ENCODE results near the gene GLG1. TPM values are rescaled to one million over a fixed set of nuclear protein-coding genes. Genes with fewer than 3 reads are reported as not detected.
"Not testable (repeated sequence)": the region's sequence is repeated elsewhere in the genome, so short reads cannot be mapped to it uniquely, and the experiment has no call there.

The GLG1 gene
- total RNA-seq (84.4 TPM), polyA plus RNA-seq (ENCODE audit: insufficient read depth in 1 of 8, insufficient read length in 8 of 8, low replicate concordance in 1 of 8) (100 to 1,000 TPM in 6 of 8 donors, 10 to 100 TPM in 2; 90.5 to 144 (median 123) TPM)
- long read RNA-seq, donor 1, full-length matches to known transcripts = 7 of 7 reads
- long read RNA-seq, donor 1, partial matches to known transcripts = 0 of 7 reads
- long read RNA-seq, donor 1, other reads (novel, unspliced or antisense) = 0 of 7 reads
- long read RNA-seq, donor 2, full-length matches to known transcripts = 2 of 2 reads
- long read RNA-seq, donor 2, partial matches to known transcripts = 0 of 2 reads
- long read RNA-seq, donor 2, other reads (novel, unspliced or antisense) = 0 of 2 reads
- long read RNA-seq, donor 3, full-length matches to known transcripts = 29 of 29 reads
- long read RNA-seq, donor 3, partial matches to known transcripts = 0 of 29 reads
- long read RNA-seq, donor 3, other reads (novel, unspliced or antisense) = 0 of 29 reads
- long read RNA-seq, donor 4, full-length matches to known transcripts = 10 of 10 reads
- long read RNA-seq, donor 4, partial matches to known transcripts = 0 of 10 reads
- long read RNA-seq, donor 4, other reads (novel, unspliced or antisense) = 0 of 10 reads
- long read RNA-seq, donor 5, full-length matches to known transcripts = 28 of 46 reads
- long read RNA-seq, donor 5, partial matches to known transcripts = 18 of 46 reads
- long read RNA-seq, donor 5, other reads (novel, unspliced or antisense) = 0 of 46 reads
- long read RNA-seq, donor 6, full-length matches to known transcripts = 21 of 27 reads
- long read RNA-seq, donor 6, partial matches to known transcripts = 6 of 27 reads
- long read RNA-seq, donor 6, other reads (novel, unspliced or antisense) = 0 of 27 reads
- long read RNA-seq, donor 7, full-length matches to known transcripts = 17 of 22 reads
- long read RNA-seq, donor 7, partial matches to known transcripts = 5 of 22 reads
- long read RNA-seq, donor 7, other reads (novel, unspliced or antisense) = 0 of 22 reads
- long read RNA-seq, donor 8, full-length matches to known transcripts = 13 of 13 reads
- long read RNA-seq, donor 8, partial matches to known transcripts = 0 of 13 reads
- long read RNA-seq, donor 8, other reads (novel, unspliced or antisense) = 0 of 13 reads
- long read RNA-seq, donor 9, full-length matches to known transcripts = 17 of 17 reads
- long read RNA-seq, donor 9, partial matches to known transcripts = 0 of 17 reads
- long read RNA-seq, donor 9, other reads (novel, unspliced or antisense) = 0 of 17 reads
- long read RNA-seq, donor 10, full-length matches to known transcripts = 17 of 17 reads
- long read RNA-seq, donor 10, partial matches to known transcripts = 0 of 17 reads
- long read RNA-seq, donor 10, other reads (novel, unspliced or antisense) = 0 of 17 reads
- long read RNA-seq, donor 11, full-length matches to known transcripts = 23 of 23 reads
- long read RNA-seq, donor 11, partial matches to known transcripts = 0 of 23 reads
- long read RNA-seq, donor 11, other reads (novel, unspliced or antisense) = 0 of 23 reads

DNA sequence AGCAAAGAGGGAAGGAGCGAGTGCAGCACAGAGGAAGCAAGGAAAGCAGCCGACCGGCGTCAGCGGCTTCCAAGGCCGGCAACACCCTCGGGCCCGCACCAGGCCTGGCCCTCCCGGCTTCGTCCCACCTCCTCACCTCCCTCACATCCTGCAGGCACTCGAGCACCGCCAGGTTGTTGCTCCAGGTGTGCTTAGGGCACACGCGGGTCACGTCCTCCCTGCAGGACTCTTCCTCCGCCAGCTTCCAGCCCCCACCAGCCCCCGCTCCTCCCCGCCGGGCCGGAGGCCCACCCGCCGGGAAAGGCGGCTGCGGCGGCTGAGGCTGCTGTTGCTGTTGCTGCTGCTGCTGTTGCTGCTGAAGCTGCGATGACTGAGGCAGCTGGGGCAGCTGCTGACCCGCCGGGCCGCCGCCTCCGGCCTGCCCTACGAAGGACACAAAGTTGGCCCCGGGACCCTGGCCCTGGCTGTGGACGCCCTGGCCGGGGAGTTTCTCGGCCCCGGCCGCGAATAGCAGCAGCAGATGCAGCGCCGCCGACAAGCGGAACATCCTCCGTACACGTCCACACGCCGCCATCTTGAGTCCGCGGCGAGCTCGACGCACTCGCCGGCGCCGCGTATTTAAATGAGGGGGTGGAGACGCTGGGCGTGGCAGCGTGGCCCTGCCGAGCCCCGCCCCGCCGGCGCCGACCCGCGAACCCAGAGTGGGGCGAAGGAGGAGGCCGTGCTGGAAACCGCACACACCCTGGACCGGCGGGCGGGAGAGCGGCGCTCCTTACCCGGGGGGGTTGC lies at the start of gene GLG1:
Gene GLG1, minus strand, starts transcription at position 594 of the 789 bp plus-strand sequence. Its CDS starts 20 bp downstream, at position 574.
- Histone ChIP-seq H3K27ac (ENCODE audit: low read length) (peak within 1 kb of the TSS; percentile 99), H3K4me3 (ENCODE audit: low read length) (peak within 1 kb of the TSS; percentile 99), H3K36me3 (ENCODE audit: control insufficient read depth, insufficient read depth, low read length) (no peaks in the 10 kb centered on the region), H3K4me1 (ENCODE audit: control insufficient read depth, insufficient read depth, low read length) (peaks cover 16% of the 10 kb centered on the region), H3K9me3 (replicated peaks; ENCODE audit: control insufficient read depth, low read depth, low read length) (no peaks in the 10 kb centered on the region), H3K27me3 (ENCODE audit: control insufficient read depth, insufficient read depth, low read length) (no peaks in the 10 kb centered on the region)
- peak; percentile 97 for DNase-seq
- 0% methylated on average over 75 of the region's 77 CpGs for WGBS (ENCODE audit: insufficient coverage)

DNA sequence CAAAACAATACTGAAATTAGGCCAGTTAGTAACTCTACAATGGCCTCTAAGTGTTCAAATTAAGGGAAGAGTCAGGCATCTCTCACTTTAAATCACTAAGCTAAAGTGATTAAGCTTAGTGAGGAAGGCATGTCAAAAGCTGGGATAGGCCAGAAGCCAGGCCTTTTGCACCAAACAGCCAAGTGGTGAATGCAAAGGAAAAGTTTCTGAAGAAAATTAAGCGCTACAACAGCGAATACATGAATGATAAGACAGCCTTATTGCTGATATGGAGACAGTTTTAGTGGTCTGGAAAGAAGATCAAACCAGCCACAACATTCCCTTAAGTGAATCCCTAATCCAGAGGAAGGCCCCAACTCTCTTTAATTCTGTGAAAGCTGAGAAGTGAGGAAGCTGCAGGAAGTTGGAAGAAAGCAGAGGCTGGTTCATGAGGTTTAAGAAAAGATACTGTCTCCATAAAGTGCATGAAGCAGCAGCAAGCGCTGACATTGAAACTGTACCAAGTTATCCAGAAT lies 47.7 kb upstream of the GLG1 start:
- no peaks in the 10 kb centered on the region for H3K27me3 ChIP-seq (ENCODE audit: control insufficient read depth, insufficient read depth, low read length)
- H3K9me3 ChIP-seq (replicated peaks; ENCODE audit: control insufficient read depth, low read depth, low read length) = no peaks in the 10 kb centered on the region
- no CpG with 5 or more reads among the region's 3 CpGs for WGBS (ENCODE audit: insufficient coverage)
- DNase-seq = no peak
- H3K27ac ChIP-seq (ENCODE audit: low read length) = no peak overlapping the region
- H3K4me3 ChIP-seq (ENCODE audit: low read length) = no peak overlapping the region
- H3K4me1 ChIP-seq (ENCODE audit: control insufficient read depth, insufficient read depth, low read length) = no peaks in the 10 kb centered on the region
- peaks cover 45% of the 10 kb centered on the region for H3K36me3 ChIP-seq (ENCODE audit: control insufficient read depth, insufficient read depth, low read length)

DNA sequence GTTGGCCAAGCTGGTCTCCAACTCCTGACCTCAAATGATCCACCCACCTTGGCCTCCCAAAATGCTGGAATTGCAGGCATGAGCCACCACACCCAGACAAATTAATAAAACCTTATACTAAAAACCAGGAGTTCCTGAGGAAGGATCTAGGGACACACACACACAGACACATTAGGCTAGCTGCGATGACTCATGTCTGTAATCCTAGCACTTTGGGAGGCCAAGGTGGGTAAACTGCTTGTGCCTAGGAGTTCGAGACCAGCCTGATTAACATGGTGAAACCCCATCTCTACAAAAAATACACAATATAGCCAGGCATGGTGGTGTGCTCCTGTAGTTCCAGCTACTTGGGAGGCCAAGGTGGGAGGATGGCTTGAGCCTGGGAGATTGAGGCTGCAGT lies 46.0 kb upstream of the GLG1 start:
- no CpG with 5 or more reads among the region's 2 CpGs for WGBS (ENCODE audit: insufficient coverage)
- not testable (repeated sequence) for H3K9me3 ChIP-seq (replicated peaks; ENCODE audit: control insufficient read depth, low read depth, low read length); H3K4me1 ChIP-seq (ENCODE audit: control insufficient read depth, insufficient read depth, low read length); H3K27ac ChIP-seq (ENCODE audit: low read length); H3K4me3 ChIP-seq (ENCODE audit: low read length); DNase-seq; H3K27me3 ChIP-seq (ENCODE audit: control insufficient read depth, insufficient read depth, low read length)
- peaks cover 39% of the 10 kb centered on the region for H3K36me3 ChIP-seq (ENCODE audit: control insufficient read depth, insufficient read depth, low read length)

DNA sequence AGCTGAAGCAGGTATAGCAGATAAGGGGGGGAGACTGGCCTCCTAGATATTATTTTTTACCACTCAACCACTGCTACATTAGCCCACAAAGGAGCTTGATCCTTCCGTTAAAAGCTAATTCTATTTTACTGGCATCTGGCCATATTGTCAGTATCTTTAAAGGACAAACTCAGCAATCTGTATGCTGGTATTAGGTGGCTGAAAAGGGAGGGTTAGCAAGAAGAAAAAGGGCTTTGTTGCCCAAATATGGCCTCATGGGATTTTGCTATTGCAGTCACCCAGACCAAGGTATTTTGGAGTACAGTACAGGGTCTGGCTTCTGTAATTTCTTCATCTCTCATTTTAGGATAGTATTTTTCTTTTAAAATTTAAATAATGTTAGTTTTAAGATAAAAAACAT lies 45.3 kb upstream of the GLG1 start:
- no peak overlapping the region for H3K4me3 ChIP-seq (ENCODE audit: low read length)
- H3K27me3 ChIP-seq (ENCODE audit: control insufficient read depth, insufficient read depth, low read length) = no peaks in the 10 kb centered on the region
- H3K36me3 ChIP-seq (ENCODE audit: control insufficient read depth, insufficient read depth, low read length) = peaks cover 41% of the 10 kb centered on the region
- H3K4me1 ChIP-seq (ENCODE audit: control insufficient read depth, insufficient read depth, low read length) = no peaks in the 10 kb centered on the region
- WGBS (ENCODE audit: insufficient coverage) = no CpG with 5 or more reads among the region's 1 CpG
- no peaks in the 10 kb centered on the region for H3K9me3 ChIP-seq (replicated peaks; ENCODE audit: control insufficient read depth, low read depth, low read length)
- no peak for DNase-seq
- no peak overlapping the region for H3K27ac ChIP-seq (ENCODE audit: low read length)

DNA sequence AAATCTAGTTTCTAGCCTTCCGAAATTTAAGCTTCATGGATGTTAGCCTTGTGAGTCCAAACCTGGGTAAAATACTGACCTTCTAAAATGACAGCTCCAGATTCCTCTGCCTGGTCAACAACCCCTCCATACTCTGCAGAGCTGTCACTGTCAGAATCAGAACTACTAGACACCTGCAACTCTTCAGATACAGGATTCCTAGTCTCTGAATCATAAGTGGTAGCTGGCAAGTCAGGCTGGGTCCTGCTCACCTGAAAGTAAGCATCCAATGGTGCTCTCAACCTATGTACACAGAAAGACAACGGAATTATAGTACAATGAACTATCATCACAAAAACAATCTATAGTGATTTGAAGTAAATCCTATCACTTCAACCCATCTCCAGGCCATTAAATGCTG lies 44.9 kb upstream of the GLG1 start:
- Histone ChIP-seq H3K4me3 (ENCODE audit: low read length) (no peak overlapping the region), H3K4me1 (ENCODE audit: control insufficient read depth, insufficient read depth, low read length) (no peaks in the 10 kb centered on the region), H3K36me3 (ENCODE audit: control insufficient read depth, insufficient read depth, low read length) (peaks cover 41% of the 10 kb centered on the region), H3K27ac (ENCODE audit: low read length) (no peak overlapping the region), H3K27me3 (ENCODE audit: control insufficient read depth, insufficient read depth, low read length) (no peaks in the 10 kb centered on the region), H3K9me3 (replicated peaks; ENCODE audit: control insufficient read depth, low read depth, low read length) (no peaks in the 10 kb centered on the region)
- DNase-seq = no peak
- WGBS (ENCODE audit: insufficient coverage) = no CpG with 5 or more reads among the region's 2 CpGs

DNA sequence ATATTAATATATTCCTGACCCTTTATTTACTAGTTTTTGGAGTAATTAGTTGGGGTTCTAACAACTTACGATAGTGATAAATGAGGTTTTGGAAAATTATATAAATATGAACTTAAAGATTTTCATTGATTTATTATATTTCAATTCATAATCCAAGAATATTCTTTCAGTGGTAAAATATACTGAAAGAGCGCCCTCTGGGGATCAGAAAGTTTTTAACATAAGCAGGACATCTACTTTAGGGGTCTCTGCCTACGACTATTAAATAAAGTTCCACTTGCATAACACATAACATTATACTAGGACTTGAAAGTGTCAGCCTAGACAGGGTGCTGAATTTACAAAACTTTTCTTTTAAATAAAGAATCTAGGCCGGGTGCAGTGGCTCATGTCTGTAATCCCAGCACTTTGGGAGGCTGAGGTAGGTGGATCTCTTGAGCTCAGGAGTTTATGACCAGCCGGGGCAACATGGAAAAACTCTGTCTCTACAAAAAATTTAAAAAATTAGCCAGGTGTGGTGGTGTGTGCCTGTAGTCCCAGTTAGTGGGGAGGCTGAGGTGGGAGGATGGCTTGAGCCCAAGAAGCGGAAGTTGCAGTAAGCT lies 44.2 kb upstream of the GLG1 start:
- Histone ChIP-seq H3K36me3 (ENCODE audit: control insufficient read depth, insufficient read depth, low read length) (peaks cover 47% of the 10 kb centered on the region), H3K27ac (ENCODE audit: low read length) (no peak overlapping the region), H3K4me1 (ENCODE audit: control insufficient read depth, insufficient read depth, low read length) (no peaks in the 10 kb centered on the region), H3K9me3 (replicated peaks; ENCODE audit: control insufficient read depth, low read depth, low read length) (no peaks in the 10 kb centered on the region), H3K4me3 (ENCODE audit: low read length) (no peak overlapping the region), H3K27me3 (ENCODE audit: control insufficient read depth, insufficient read depth, low read length) (no peaks in the 10 kb centered on the region)
- DNase-seq = no peak
- WGBS (ENCODE audit: insufficient coverage) = 83% methylated on average over 1 of the region's 6 CpGs

DNA sequence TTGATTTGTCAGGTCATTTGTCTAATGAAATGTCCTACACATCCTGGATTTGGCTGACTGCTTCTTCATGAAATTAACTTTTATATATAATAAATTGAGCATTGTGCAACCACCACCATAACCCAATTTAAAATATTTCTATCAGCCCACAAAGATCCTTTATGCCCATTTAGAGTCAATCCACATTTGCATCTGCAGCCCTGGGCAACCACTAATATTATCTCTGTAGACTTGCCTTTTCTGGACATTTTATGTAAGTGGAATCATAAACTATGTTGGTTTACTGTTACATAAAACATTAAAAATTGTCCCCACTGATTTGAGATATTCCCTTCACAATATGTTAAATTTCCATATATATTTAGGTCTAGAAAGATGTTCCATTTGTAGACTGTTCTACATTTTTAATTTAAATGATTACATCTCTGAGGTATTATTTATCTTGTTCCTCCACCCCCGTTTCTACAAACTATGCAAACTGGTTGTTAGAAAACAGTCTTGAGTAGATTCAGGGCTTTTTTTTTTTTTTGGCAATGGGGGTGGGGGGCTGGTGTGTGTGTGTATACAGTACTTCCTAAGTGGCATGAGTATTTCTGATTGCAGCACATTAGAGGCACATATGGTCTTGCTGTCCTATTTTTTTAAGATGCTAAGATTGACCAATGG lies 43.1 kb upstream of the GLG1 start:
- DNase-seq = no peak
- H3K4me3 ChIP-seq (ENCODE audit: low read length) = no peak overlapping the region
- H3K9me3 ChIP-seq (replicated peaks; ENCODE audit: control insufficient read depth, low read depth, low read length) = no peaks in the 10 kb centered on the region
- H3K36me3 ChIP-seq (ENCODE audit: control insufficient read depth, insufficient read depth, low read length) = peaks cover 39% of the 10 kb centered on the region
- H3K27ac ChIP-seq (ENCODE audit: low read length) = no peak overlapping the region
- no peaks in the 10 kb centered on the region for H3K4me1 ChIP-seq (ENCODE audit: control insufficient read depth, insufficient read depth, low read length)
- WGBS (ENCODE audit: insufficient coverage) = no CpG with 5 or more reads among the region's 1 CpG
- no peaks in the 10 kb centered on the region for H3K27me3 ChIP-seq (ENCODE audit: control insufficient read depth, insufficient read depth, low read length)

DNA sequence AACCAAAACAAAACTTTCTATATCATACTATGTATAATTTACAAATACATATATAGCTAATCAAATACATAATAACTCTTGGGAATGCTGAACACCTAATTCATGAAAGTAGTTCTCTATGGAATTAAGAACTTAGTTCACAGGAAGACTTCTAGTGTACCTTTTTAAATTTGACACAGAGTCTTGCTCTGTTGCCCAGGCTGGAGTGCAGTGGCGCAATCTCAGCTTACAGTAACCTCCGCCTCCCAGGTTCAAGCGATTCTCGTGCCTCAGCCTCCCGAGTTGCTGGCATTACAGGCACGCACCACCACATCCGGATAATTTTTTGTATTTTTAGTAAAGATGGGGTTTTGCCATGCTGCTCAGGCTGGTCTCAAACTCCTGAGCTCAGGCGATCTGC lies 35.1 kb upstream of the GLG1 start:
- no peaks in the 10 kb centered on the region for H3K4me1 ChIP-seq (ENCODE audit: control insufficient read depth, insufficient read depth, low read length)
- no peaks in the 10 kb centered on the region for H3K9me3 ChIP-seq (replicated peaks; ENCODE audit: control insufficient read depth, low read depth, low read length)
- no peak overlapping the region for H3K4me3 ChIP-seq (ENCODE audit: low read length)
- WGBS (ENCODE audit: insufficient coverage) = 100% methylated on average over 3 of the region's 8 CpGs
- H3K27me3 ChIP-seq (ENCODE audit: control insufficient read depth, insufficient read depth, low read length) = no peaks in the 10 kb centered on the region
- peaks cover 25% of the 10 kb centered on the region for H3K36me3 ChIP-seq (ENCODE audit: control insufficient read depth, insufficient read depth, low read length)
- DNase-seq = no peak
- H3K27ac ChIP-seq (ENCODE audit: low read length) = no peak overlapping the region

All from muscle of leg (tissue), 16 donors.